Measurements from ENCODE around the gene DLG3.
"Not testable (repeated sequence)": the region's sequence is repeated elsewhere in the genome, so short reads cannot be mapped to it uniquely, and the experiment has no call there.

Gene DLG3

GRCh38 chrX:70444326-70444945 is at the start of gene DLG3:
DLG3 (plus strand) TSS chrX:70444835; CDS start chrX:70445202, 367 bp downstream.
- DNase-seq = no peak

GRCh38 chrX:70398899-70399298 is 45.7 kb upstream of the DLG3 start:
- no peak for DNase-seq

- not testable (repeated sequence) for DNase-seq
Measured at GRCh38 chrX:70400181-70400580, 44.5 kb upstream of the DLG3 start.

- DNase-seq = no peak
Measured at GRCh38 chrX:70402721-70403120, 41.9 kb upstream of the DLG3 start.

GRCh38 chrX:70405003-70405402 is 39.6 kb upstream of the DLG3 start:
- DNase-seq = no peak

GRCh38 chrX:70410921-70411320 is 33.7 kb upstream of the DLG3 start:
- DNase-seq = no peak

- no peak for DNase-seq
Measured at GRCh38 chrX:70411475-70411874, 33.2 kb upstream of the DLG3 start.

GRCh38 chrX:70421618-70422017 is 23.0 kb upstream of the DLG3 start:
- no peak for DNase-seq

- DNase-seq = no peak
Measured at GRCh38 chrX:70422851-70423341, 21.7 kb upstream of the DLG3 start, which contains the start of gene GDPD2. GDPD2 (plus strand) TSS chrX:70423314; CDS start chrX:70424985, 1,671 bp downstream.

- DNase-seq = no peak
Measured at GRCh38 chrX:70423936-70424675, 20.5 kb upstream of the DLG3 start.

GRCh38 chrX:70424801-70425200 is 19.8 kb upstream of the DLG3 start:
- no peak for DNase-seq

- DNase-seq = no peak
Measured at GRCh38 chrX:70426286-70427278, 18.1 kb upstream of the DLG3 start.

DNA sequence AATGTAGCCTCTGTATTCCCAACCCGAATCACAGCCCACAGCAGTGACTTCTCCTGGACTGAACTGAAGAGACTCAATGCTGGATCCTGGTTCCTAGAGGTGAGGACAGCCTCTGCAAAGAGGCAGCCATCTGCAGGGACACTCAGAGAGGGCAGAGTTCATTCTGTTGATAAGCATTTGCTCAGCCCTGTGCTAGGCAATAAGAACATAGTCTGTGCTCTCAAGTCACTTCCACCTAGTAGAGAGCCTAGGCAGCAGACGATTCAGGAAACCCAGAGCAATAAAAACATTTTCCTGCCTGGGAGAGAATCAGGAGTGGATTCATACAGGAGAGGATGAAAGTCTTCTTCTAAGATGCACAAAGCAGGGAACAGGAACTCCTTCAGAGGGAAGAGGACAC is 17.3 kb upstream of the DLG3 start:
- DNase-seq = no peak

GRCh38 chrX:70429759-70430158 is 14.9 kb upstream of the DLG3 start:
- no peak for DNase-seq

DNA sequence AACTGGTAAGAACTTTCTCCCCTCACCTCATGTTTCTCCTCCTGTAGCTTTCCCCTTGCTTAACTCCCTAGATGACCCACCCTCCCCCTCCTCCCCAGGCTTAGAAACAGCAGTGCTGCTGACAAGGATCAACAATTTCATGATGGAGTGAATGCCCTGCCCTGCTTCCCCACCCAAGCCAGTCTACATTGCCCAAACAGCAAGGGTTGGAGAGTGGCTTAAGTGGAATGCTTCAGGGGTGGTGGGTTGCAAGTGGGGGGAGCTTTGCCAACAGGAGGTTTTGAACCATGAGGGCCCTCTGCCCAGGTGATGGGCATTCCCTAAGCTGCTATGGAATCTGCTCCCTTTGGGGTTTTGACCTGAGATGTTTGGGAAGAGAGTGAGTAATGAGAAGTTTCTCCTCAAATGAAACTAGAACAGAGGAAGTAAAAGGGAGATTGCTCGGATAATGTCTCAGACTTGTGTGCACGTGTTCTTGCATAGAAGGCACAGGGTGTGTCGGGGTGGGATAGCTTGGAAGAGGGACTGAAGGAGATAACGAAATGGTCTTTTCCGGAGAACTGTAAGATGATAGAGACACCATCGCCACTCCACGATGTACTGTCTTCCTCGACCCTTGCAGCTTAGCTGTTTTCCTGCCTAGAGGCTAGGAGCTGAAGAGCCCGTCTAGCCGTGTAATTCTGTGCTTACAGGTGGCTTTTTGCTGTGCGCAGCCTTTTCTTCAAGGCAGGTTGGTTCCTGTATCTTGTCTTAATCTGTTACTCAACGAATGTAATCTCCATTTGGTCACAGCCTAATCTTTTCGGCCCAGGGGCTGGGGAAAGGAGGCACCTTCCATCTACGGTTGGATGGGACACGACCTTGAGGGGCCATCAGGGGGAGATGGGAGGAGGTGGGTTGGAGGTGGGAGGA is 11.4 kb upstream of the DLG3 start:
- no peak for DNase-seq

DNA sequence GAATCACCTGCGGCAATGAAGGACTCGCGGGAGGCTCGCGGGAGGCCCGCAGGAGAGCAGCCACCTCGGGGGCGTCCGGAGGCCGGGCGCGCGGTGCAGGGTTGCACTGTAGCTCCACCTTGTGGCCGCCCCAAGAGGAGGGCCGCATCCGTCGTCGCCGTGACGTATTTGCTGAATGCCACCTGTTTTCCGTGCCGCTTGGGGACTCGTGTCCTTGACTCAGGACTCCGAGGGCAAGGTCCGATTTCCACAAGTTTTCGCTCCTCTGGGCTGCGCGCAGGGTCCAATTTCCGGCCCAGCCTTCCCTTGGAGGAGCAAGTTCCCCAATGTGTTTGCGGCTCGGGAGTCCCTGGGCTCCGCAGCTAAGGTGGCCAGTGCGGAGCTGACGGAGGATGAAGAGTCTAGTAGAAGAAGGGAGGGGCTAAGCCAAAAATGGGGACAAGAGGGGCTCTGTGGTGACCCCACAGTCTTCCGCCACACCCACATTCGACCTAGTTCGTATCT is 10.7 kb upstream of the DLG3 start:
- DNase-seq = peak; percentile 3

GRCh38 chrX:70434352-70434866 is 10.2 kb upstream of the DLG3 start:
- no peak for DNase-seq

- DNase-seq = no peak
Measured at GRCh38 chrX:70434914-70435586, 9.6 kb upstream of the DLG3 start.

- DNase-seq = no peak
Measured at GRCh38 chrX:70436343-70436742, 8.3 kb upstream of the DLG3 start.

DNA sequence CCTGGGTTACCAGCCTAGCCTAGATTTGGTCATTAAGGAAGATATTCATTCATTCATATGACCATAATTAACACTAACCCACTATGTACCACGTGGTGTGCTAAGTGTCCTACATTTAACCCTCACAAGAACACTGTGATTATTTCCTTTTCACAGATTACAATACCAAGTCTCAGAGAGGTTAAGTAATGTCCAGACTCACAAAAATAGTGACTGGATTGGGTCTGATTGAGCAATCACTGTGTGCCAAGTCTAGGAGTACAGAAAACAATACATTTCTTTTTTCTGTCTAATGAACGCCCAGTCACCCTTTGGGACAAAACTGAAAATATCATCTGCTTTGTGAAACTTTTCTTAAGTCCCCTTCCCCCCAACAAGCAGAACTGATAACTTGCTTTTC is 7.6 kb upstream of the DLG3 start:
- DNase-seq = no peak
